B cell (primary cell): ENCODE data around the gene MAPKAPK3.

Experiments
- EZH2 ChIP-seq: IDR thresholded peaks from 2 replicates; pipeline ENCODE4 v1.6.1; 2012; ENCODE audit warnings: borderline replicate concordance, low read depth, mild to moderate bottlenecking, moderate library complexity, low read length; ENCODE audit not compliant: insufficient read depth, poor library complexity, severe bottlenecking
- TF ChIP-seq, protein P1 (sequence below): fragments of 200-600 bp; IDR thresholded peaks from one replicate; pipeline ENCODE4 v1.8.0; 2022; ENCODE audit warnings: antibody characterized with exemption, mild to moderate bottlenecking

DNA sequence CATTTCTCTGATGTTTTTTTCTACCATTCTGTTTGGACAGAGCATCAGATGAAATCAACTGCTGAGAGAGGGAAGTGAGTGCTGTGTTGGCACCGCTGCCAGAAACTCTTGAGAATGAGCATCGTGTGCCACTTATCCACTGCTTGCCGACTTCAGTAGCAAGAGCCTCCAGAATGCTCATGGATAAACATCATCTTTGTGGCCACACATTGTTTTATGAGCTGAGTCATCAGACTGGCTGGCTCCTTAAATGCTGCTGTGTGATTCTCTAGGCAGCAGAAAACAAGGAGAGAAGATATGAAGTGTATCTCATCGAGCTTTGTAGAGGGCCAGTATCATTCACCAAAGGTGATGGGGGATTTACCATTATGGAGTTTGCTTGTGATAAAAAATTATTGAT is 54.4 kb downstream of the MAPKAPK3 start:
- TF ChIP-seq, protein P1, sequence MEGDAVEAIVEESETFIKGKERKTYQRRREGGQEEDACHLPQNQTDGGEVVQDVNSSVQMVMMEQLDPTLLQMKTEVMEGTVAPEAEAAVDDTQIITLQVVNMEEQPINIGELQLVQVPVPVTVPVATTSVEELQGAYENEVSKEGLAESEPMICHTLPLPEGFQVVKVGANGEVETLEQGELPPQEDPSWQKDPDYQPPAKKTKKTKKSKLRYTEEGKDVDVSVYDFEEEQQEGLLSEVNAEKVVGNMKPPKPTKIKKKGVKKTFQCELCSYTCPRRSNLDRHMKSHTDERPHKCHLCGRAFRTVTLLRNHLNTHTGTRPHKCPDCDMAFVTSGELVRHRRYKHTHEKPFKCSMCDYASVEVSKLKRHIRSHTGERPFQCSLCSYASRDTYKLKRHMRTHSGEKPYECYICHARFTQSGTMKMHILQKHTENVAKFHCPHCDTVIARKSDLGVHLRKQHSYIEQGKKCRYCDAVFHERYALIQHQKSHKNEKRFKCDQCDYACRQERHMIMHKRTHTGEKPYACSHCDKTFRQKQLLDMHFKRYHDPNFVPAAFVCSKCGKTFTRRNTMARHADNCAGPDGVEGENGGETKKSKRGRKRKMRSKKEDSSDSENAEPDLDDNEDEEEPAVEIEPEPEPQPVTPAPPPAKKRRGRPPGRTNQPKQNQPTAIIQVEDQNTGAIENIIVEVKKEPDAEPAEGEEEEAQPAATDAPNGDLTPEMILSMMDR, result no peak
- no peak for TF ChIP-seq EZH2
